Suprapubic skin (tissue), 4 donors: ENCODE data around the gene C10orf105. TPM values are rescaled to one million over a fixed set of nuclear protein-coding genes. Genes with fewer than 3 reads are reported as not detected.

ENCODE experiments used
- DNase-seq, 2 donors: peaks; one replicate each; pipeline ENCODE4 v3.0.0-alpha.2; 2019; ENCODE audit warnings: low spot score in 2 of 2
- H3K27ac ChIP-seq: fragments of 200-600 bp; sonication (generic); one replicate; pipeline ENCODE4 v1.5.1; 2019
- H3K27me3 ChIP-seq: fragments of 200-600 bp; sonication (generic); one replicate; pipeline ENCODE4 v1.5.1; 2019
- H3K36me3 ChIP-seq: fragments of 200-600 bp; sonication (generic); one replicate; pipeline ENCODE4 v1.5.1; 2019
- H3K4me1 ChIP-seq: fragments of 200-600 bp; sonication (generic); one replicate; pipeline ENCODE4 v1.5.1; 2019
- H3K4me3 ChIP-seq: fragments of 200-600 bp; sonication (generic); one replicate; pipeline ENCODE4 v1.5.1; 2019; ENCODE audit warnings: mild to moderate bottlenecking
- H3K9me3 ChIP-seq: fragments of 200-600 bp; sonication (generic); one replicate; pipeline ENCODE4 v1.5.1; 2019
- CTCF ChIP-seq, 2 donors: fragments of 200-600 bp in 1 of 2; fragments of 450-650 bp in 1 of 2; sonication (generic) in 1 of 2; IDR thresholded peaks; one replicate each; pipeline ENCODE4 v1.5.1; 2016 to 2019; ENCODE audit warnings: antibody characterized with exemption in 2 of 2, mild to moderate bottlenecking in 1 of 2, moderate library complexity in 1 of 2
- EP300 ChIP-seq: sonication (generic); formaldehyde crosslinking; IDR thresholded peaks from one replicate; pipeline ENCODE4 v1.6.1; 2017; ENCODE audit warnings: antibody characterized with exemption
- POLR2A ChIP-seq, 2 donors: fragments of 450-650 bp; IDR thresholded peaks; one replicate each; pipeline ENCODE4 v1.6.1; 2017; ENCODE audit warnings: antibody characterized with exemption in 2 of 2, mild to moderate bottlenecking in 2 of 2, moderate library complexity in 2 of 2
- POLR2AphosphoS5 ChIP-seq, 3 donors: sonication (generic); formaldehyde crosslinking; IDR thresholded peaks; one replicate each; pipeline ENCODE4 v1.6.1; 2017; ENCODE audit warnings: antibody characterized with exemption in 3 of 3
- WGBS: methylation state at CpG from one replicate; pipeline ENCODE4 v1.1.5; 2018; 5-methylcytosine and 5-hydroxymethylcytosine counted together
- total RNA-seq, 4 donors: library from RNA; depleted of rRNA; stranded (reverse); fragments of >200 nt; gene quantifications; one replicate each; pipeline ENCODE4 v1.1.0, GENCODE V29; 2016

The C10orf105 gene
- total RNA-seq, 4 donors from 2014 or later: 0.17 to 0.48 TPM; not detected in 2

- Histone ChIP-seq H3K9me3 (no peaks in the 10 kb centered on the region), H3K36me3 (no peaks in the 10 kb centered on the region), H3K27me3 (no peaks in the 10 kb centered on the region), H3K4me1 (peaks cover 68% of the 10 kb centered on the region), H3K27ac (no peak overlapping the region), H3K4me3 (no peak overlapping the region)
- no peak for DNase-seq
- no peak for TF ChIP-seq CTCF (IDR thresholded peaks at IDR 0.05)
- no peak for TF ChIP-seq POLR2A (IDR thresholded peaks at IDR 0.05)
- no peak for TF ChIP-seq POLR2AphosphoS5 (IDR thresholded peaks at IDR 0.05)
- TF ChIP-seq EP300: no peak
- WGBS: 50% methylated on average over 8 of the region's 10 CpGs
Observed at GRCh38 chr10:71742301-71743088, 22.9 kb upstream of the C10orf105 start.

- TF ChIP-seq EP300 (no peak), POLR2AphosphoS5 (IDR thresholded peaks at IDR 0.05) (no peak), POLR2A (IDR thresholded peaks at IDR 0.05) (no peak), CTCF (IDR thresholded peaks at IDR 0.05) (no peak)
- H3K36me3 ChIP-seq: no peaks in the 10 kb centered on the region
- DNase-seq: no peak
- no peaks in the 10 kb centered on the region for H3K27me3 ChIP-seq
- WGBS: 97% methylated on average over 20 of the region's 20 CpGs
- no peak overlapping the region for H3K27ac ChIP-seq
- H3K4me1 ChIP-seq: peaks cover 68% of the 10 kb centered on the region
- H3K9me3 ChIP-seq: no peaks in the 10 kb centered on the region
- no peak overlapping the region for H3K4me3 ChIP-seq
Observed at GRCh38 chr10:71741671-71742070, 22.1 kb upstream of the C10orf105 start.

- TF ChIP-seq CTCF (IDR thresholded peaks at IDR 0.05): no peak
- no peak for TF ChIP-seq EP300
- TF ChIP-seq POLR2AphosphoS5 (IDR thresholded peaks at IDR 0.05): no peak
- no peak for TF ChIP-seq POLR2A (IDR thresholded peaks at IDR 0.05)
- H3K27me3 ChIP-seq: no peaks in the 10 kb centered on the region
- no peak overlapping the region for H3K4me3 ChIP-seq
- H3K36me3 ChIP-seq: no peaks in the 10 kb centered on the region
- H3K4me1 ChIP-seq: peaks cover 68% of the 10 kb centered on the region
- no peak for DNase-seq
- H3K9me3 ChIP-seq: no peaks in the 10 kb centered on the region
- WGBS: 63% methylated on average over 4 of the region's 4 CpGs
- no peak overlapping the region for H3K27ac ChIP-seq
Observed at GRCh38 chr10:71741029-71741428, 21.5 kb upstream of the C10orf105 start.

- WGBS: 39% methylated on average over 9 of the region's 9 CpGs
- no peak for TF ChIP-seq POLR2AphosphoS5 (IDR thresholded peaks at IDR 0.05)
- no peak for TF ChIP-seq CTCF (IDR thresholded peaks at IDR 0.05)
- TF ChIP-seq POLR2A (IDR thresholded peaks at IDR 0.05): no peak
- no peak for TF ChIP-seq EP300
- no peak overlapping the region for H3K27ac ChIP-seq
- H3K27me3 ChIP-seq: no peaks in the 10 kb centered on the region
- no peaks in the 10 kb centered on the region for H3K9me3 ChIP-seq
- no peak overlapping the region for H3K4me3 ChIP-seq
- no peaks in the 10 kb centered on the region for H3K36me3 ChIP-seq
- no peak for DNase-seq
- H3K4me1 ChIP-seq: peaks cover 75% of the 10 kb centered on the region
Observed at GRCh38 chr10:71740069-71740653, 20.6 kb upstream of the C10orf105 start.

- no peak overlapping the region for H3K27ac ChIP-seq
- H3K36me3 ChIP-seq: no peaks in the 10 kb centered on the region
- TF ChIP-seq POLR2AphosphoS5 (IDR thresholded peaks at IDR 0.05) (no peak), EP300 (no peak), CTCF (IDR thresholded peaks at IDR 0.05) (no peak)
- DNase-seq: no peak
- peaks cover 75% of the 10 kb centered on the region for H3K4me1 ChIP-seq
- WGBS: 98% methylated on average over 7 of the region's 8 CpGs
- H3K9me3 ChIP-seq: no peaks in the 10 kb centered on the region
- H3K27me3 ChIP-seq: no peaks in the 10 kb centered on the region
- H3K4me3 ChIP-seq: no peak overlapping the region
Observed at GRCh38 chr10:71739358-71739900, 19.9 kb upstream of the C10orf105 start.
